ENCODE results near the gene CDK13.
"Not testable (repeated sequence)": the region's sequence is repeated elsewhere in the genome, so short reads cannot be mapped to it uniquely, and the experiment has no call there.

DNA sequence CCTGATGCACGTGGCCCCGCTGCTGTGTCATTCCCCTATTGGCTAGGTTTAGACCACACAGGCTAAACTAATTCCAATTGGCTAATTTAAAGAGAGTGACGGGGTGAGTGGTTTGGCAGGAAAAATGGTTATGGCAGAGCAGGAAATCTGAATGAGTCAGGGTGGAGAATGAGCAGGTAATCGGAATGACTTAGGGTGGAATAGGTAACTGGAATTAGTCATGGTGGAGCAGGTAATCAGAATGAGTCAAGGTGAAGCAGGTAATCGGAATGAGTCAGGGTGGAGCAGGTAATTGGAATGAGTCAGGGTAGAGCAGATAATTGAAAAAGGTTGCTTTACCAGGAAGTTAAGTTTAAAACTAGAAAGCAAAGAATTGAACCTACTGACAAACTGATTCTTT lies 191.9 kb downstream of the CDK13 start:
- TF ChIP-seq, protein P1, sequence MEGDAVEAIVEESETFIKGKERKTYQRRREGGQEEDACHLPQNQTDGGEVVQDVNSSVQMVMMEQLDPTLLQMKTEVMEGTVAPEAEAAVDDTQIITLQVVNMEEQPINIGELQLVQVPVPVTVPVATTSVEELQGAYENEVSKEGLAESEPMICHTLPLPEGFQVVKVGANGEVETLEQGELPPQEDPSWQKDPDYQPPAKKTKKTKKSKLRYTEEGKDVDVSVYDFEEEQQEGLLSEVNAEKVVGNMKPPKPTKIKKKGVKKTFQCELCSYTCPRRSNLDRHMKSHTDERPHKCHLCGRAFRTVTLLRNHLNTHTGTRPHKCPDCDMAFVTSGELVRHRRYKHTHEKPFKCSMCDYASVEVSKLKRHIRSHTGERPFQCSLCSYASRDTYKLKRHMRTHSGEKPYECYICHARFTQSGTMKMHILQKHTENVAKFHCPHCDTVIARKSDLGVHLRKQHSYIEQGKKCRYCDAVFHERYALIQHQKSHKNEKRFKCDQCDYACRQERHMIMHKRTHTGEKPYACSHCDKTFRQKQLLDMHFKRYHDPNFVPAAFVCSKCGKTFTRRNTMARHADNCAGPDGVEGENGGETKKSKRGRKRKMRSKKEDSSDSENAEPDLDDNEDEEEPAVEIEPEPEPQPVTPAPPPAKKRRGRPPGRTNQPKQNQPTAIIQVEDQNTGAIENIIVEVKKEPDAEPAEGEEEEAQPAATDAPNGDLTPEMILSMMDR (IDR thresholded peaks at IDR 0.05), result not testable (repeated sequence)
- not testable (repeated sequence) for TF ChIP-seq POLR2A (IDR thresholded peaks at IDR 0.05)

Measured in right lobe of liver (tissue), 4 donors.